Brain microvascular endothelial cell (primary cell): ENCODE measurements around the gene FRMPD4.

Source experiments
- DNase-seq: peaks from one replicate; pipeline ENCODE4 v3.0.0-alpha.2; 2020
- H3K27ac ChIP-seq: fragments of 250-450 bp; sonication (Bioruptor Pico); 2 replicates; pipeline ENCODE4 v1.5.1; 2020; ENCODE audit warnings: mild to moderate bottlenecking, moderate library complexity
- H3K27me3 ChIP-seq: fragments of 250-450 bp; sonication (Bioruptor Pico); replicated peaks from 2 replicates; pipeline ENCODE4 v1.5.1; 2020; ENCODE audit warnings: mild to moderate bottlenecking
- H3K36me3 ChIP-seq: fragments of 250-450 bp; sonication (Bioruptor Pico); replicated peaks from 2 replicates; pipeline ENCODE4 v1.5.1; 2020; ENCODE audit warnings: mild to moderate bottlenecking
- H3K4me3 ChIP-seq: 2 replicates; pipeline ENCODE4 v1.5.1; 2011; ENCODE audit warnings: low read depth, mild to moderate bottlenecking, control low read depth, low read length, moderate library complexity
- in situ Hi-C: cut with HindIII; loops from 2 replicates; pipeline ENCODE4 v1.10.0; 2017; ENCODE audit warnings: low sequenced_read_pairs, low pct_ligation_motif_present
- TF ChIP-seq, protein P1 (sequence below): IDR thresholded peaks from 2 replicates; pipeline ENCODE4 v1.5.1; 2011; ENCODE audit warnings: low read depth, mild to moderate bottlenecking, moderate library complexity, low read length, control low read depth, inconsistent platforms; ENCODE audit errors: missing control alignments

The FRMPD4 gene

DNA sequence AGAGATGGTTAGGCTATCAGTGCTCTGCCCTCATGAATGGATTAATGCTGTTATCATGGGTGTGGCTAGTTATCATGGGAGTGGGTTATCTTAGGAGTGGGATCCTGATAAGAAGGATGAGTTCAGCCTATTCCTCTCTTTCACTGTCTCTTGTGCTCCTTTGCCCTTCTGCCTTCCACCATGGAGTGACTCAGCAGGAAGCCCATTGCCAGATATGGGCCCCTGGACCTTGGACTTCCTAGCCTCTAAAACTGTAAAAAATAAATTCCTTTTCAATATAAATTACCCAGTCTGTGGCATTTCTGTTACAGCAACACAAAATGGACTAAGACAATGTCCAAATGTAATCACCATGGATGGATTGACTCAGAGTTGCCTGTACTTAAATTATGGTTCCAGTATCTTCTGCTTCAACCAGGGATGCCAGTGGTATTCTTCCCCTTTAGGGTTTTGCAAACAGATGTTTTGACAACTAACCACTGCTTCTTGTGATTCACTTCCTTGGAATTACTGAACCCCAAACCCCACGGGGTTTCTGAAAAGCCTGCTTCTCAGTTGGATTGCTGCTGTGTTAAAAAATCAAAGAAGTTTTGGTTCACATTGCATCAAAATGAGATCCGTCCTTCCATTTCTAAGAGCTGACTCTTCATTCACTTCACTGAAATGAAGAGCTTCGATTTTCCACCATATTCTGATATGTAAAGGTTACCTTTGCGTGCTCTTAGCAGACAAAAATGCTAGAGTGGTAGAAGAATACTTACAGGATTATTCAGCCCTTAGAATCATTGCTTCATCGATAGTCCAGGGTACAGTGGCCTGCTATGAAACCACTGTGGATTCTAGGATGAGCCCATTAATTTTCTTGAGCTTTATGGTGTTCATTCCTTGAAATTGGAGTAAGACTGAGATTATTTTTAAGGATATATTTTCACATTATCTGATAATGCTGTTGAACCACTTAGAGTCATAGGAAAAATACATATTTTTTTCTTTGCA is 107.7 kb downstream of the FRMPD4 start:
- DNase-seq, result peak; percentile 73
- TF ChIP-seq, protein P1, sequence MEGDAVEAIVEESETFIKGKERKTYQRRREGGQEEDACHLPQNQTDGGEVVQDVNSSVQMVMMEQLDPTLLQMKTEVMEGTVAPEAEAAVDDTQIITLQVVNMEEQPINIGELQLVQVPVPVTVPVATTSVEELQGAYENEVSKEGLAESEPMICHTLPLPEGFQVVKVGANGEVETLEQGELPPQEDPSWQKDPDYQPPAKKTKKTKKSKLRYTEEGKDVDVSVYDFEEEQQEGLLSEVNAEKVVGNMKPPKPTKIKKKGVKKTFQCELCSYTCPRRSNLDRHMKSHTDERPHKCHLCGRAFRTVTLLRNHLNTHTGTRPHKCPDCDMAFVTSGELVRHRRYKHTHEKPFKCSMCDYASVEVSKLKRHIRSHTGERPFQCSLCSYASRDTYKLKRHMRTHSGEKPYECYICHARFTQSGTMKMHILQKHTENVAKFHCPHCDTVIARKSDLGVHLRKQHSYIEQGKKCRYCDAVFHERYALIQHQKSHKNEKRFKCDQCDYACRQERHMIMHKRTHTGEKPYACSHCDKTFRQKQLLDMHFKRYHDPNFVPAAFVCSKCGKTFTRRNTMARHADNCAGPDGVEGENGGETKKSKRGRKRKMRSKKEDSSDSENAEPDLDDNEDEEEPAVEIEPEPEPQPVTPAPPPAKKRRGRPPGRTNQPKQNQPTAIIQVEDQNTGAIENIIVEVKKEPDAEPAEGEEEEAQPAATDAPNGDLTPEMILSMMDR, result no peak
- Histone ChIP-seq H3K4me3 (no peak overlapping the region), H3K36me3 (no peaks in the 10 kb centered on the region), H3K27ac (peak overlapping the region; percentile 58), H3K27me3 (no peaks in the 10 kb centered on the region)
- in situ Hi-C loops, result no loop called here

DNA sequence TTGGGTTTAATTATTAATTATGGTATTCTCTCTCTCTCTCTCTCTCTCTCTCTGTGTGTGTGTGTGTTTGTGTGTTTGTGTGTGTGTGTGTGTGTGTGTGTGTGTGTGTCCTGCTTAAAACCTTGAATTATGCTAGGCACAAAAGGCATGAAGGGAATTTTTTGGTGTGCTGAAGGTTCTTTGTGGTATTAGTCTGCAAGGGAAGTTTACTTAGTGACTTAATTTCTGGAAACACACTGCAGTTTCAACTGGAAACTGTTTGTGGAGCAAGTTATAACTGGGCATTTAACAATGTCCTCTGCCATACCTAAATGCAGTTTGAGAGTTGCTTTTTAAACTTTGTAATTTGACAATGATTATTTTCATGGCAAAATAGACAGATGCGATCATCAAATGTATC is 111.7 kb downstream of the FRMPD4 start:
- H3K36me3 ChIP-seq, result no peaks in the 10 kb centered on the region
- no peak overlapping the region for H3K4me3 ChIP-seq
- in situ Hi-C loops, result no loop called here
- H3K27me3 ChIP-seq, result no peaks in the 10 kb centered on the region
- peak; percentile 12 for DNase-seq
- TF ChIP-seq, protein P1, result no peak
- no peak overlapping the region for H3K27ac ChIP-seq

DNA sequence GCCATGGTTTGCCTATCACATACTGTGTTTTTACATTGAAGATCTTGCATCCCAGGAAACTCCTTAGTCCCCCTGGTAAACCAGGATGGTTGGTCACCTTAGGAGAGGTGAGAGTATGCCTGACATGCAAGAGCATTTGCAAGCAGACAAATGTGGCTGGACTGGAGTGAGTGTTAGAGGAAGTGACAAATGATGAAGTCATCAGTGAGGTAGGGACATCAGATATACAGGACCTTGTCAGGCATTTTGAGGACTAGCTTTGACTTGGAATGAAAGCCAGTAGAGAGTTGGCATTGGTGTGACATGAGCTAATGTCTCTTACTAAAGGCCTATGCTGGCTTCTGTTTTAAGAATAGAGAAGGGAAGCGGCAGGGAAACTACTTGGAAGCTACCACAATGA is 124.9 kb downstream of the FRMPD4 start:
- Histone ChIP-seq H3K36me3 (no peaks in the 10 kb centered on the region), H3K27ac (no peak overlapping the region), H3K27me3 (no peaks in the 10 kb centered on the region), H3K4me3 (no peak overlapping the region)
- TF ChIP-seq, protein P1, result no peak
- in situ Hi-C loops, result no loop called here
- no peak for DNase-seq

DNA sequence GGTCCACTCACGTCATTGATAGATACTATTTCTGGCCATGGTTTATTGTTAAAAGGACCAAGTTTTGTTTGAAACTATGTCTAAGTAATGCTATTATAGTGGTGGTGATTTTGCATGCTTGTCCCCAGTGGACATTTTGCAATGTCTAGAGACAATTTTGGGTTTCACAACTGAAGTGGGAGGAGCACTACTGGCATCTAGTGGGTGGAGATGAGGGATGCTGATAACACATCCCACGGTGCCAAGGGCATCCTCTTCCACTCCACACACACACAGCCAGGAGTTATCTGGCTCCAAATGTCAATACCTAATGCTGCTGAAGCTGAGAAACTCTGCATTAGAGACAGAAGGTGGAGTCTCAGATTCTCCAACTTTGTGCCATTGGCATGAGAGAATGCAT is 131.2 kb downstream of the FRMPD4 start:
- in situ Hi-C loops, result no loop called here
- Histone ChIP-seq H3K4me3 (no peak overlapping the region), H3K36me3 (no peaks in the 10 kb centered on the region), H3K27ac (no peak overlapping the region), H3K27me3 (no peaks in the 10 kb centered on the region)
- TF ChIP-seq, protein P1, result peak; percentile 31
- no peak for DNase-seq

DNA sequence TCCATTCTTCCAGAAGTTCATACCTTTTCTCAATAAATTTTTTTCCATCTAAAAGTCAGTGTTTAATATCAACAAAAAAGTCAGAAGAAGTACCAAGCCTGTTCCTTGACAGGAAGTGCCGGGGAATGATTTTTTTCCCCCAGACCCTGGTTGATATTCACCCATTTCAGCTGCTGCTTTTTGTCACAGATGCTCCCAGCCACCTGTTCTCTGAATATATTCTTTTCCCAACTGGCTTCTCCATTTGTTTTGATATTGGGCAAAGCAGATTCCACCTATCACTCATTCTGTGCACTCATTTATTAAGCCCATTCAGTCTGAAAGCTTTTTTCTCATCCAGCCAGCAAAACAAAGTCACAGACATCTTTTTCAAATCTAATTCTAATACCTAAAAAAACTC is 139.9 kb downstream of the FRMPD4 start:
- no peak overlapping the region for H3K27ac ChIP-seq
- no peak for DNase-seq
- TF ChIP-seq, protein P1, result no peak
- no peaks in the 10 kb centered on the region for H3K36me3 ChIP-seq
- no peak overlapping the region for H3K4me3 ChIP-seq
- H3K27me3 ChIP-seq, result no peaks in the 10 kb centered on the region
- in situ Hi-C loops, result no loop called here
